Endothelial cell of umbilical vein (primary cell): ENCODE results near the gene SIGLEC6. TPM values are rescaled to one million over a fixed set of nuclear protein-coding genes. Genes with fewer than 3 reads are reported as not detected.
A peak's percentile ranks its signal among the peaks of the same experiment; 100 is the strongest.

Experiments used
- BruUV-seq: library from RNA; stranded (reverse); fragments of 400-500 nt; replicated peaks from 2 replicates; lab custom pipeline; 2021; lab: Mats Ljungman, UMichigan
- CTCF ChIA-PET: fragments of 300-600, 350-600 bp; sonication (Branson Sonifier 250); formaldehyde crosslinking; loops from one replicate; lab custom pipeline; 2021; ENCODE audit warnings: antibody characterized with exemption, inconsistent platforms; lab: Charles Lee
- POLR2A ChIA-PET: fragments of 300-600, 350-600 bp; sonication (Branson Sonifier 250); formaldehyde crosslinking; loops from one replicate; lab custom pipeline; 2021; ENCODE audit warnings: antibody characterized with exemption, inconsistent platforms; lab: Charles Lee
- DNase-seq: peaks from one replicate; pipeline ENCODE4 v3.0.0-alpha.2; 2011; ENCODE audit warnings: low read depth, low spot score
- FAIRE-seq: peaks from 2 replicates; lab custom pipeline; 2011; peaks lifted over from hg19 to GRCh38; lab: Jason Lieb, UNC
- H2AFZ ChIP-seq: 2 replicates; pipeline ENCODE4 v1.6.0; 2012; ENCODE audit warnings: low read depth, low read length, control low read depth, inconsistent platforms
- H3K27ac ChIP-seq: 2 replicates; pipeline ENCODE4 v1.5.1; 2011; ENCODE audit warnings: low read depth, mild to moderate bottlenecking, control low read depth, low read length, moderate library complexity; ENCODE audit not compliant: insufficient read depth
- H3K27me3 ChIP-seq, 2 experiments: 2 replicates each; pipeline versions ENCODE4 v1.6.0 to v1.6.1; 2011; ENCODE audit warnings: low read length in 2 of 2, mixed read lengths in 1 of 2; ENCODE audit not compliant: control insufficient read depth in 2 of 2, insufficient read depth in 2 of 2
- H3K36me3 ChIP-seq, 2 experiments: 2 replicates in 1 of 2; 3 replicates in 1 of 2; pipeline ENCODE4 v1.5.1; 2011; ENCODE audit warnings: low read length in 2 of 2, mild to moderate bottlenecking in 1 of 2, moderate library complexity in 1 of 2; ENCODE audit not compliant: control insufficient read depth in 2 of 2, insufficient read depth in 2 of 2; ENCODE audit errors: extremely low read depth in 1 of 2
- H3K4me1 ChIP-seq: 3 replicates; pipeline ENCODE4 v1.5.1; 2011; ENCODE audit warnings: mild to moderate bottlenecking, low read length; ENCODE audit not compliant: control insufficient read depth, insufficient read depth; ENCODE audit errors: extremely low read depth
- H3K4me2 ChIP-seq: 2 replicates; pipeline ENCODE4 v1.6.1; 2011; ENCODE audit warnings: low read length, control low read depth, mixed read lengths; ENCODE audit not compliant: insufficient read depth
- H3K4me3 ChIP-seq, 3 experiments: fragments of 200-600 bp in 1 of 3; sonication (generic), shearing (Covaris generic) in 1 of 3; replicated peaks in 1 of 3; 2 replicates each; pipeline ENCODE4 v1.5.1; 2011 to 2016; ENCODE audit warnings: control low read depth in 3 of 3, low read length in 3 of 3, mild to moderate bottlenecking in 2 of 3, inconsistent platforms in 1 of 3, low read depth in 1 of 3, moderate library complexity in 1 of 3; ENCODE audit not compliant: insufficient read depth in 1 of 3
- H3K79me2 ChIP-seq: 2 replicates; pipeline ENCODE4 v1.6.0; 2012; ENCODE audit warnings: low read length, inconsistent platforms; ENCODE audit not compliant: control insufficient read depth, insufficient read depth
- H3K9ac ChIP-seq: replicated peaks from 2 replicates; pipeline ENCODE3; 2011; ENCODE audit warnings: low read length, control low read depth; ENCODE audit not compliant: insufficient read depth; ENCODE audit errors: extremely low read depth
- H3K9me1 ChIP-seq: replicated peaks from 3 replicates; pipeline ENCODE4 v1.6.0; 2011; ENCODE audit warnings: mild to moderate bottlenecking, low read length; ENCODE audit not compliant: control insufficient read depth, insufficient read depth; ENCODE audit errors: extremely low read depth
- H3K9me3 ChIP-seq: replicated peaks from 2 replicates; pipeline ENCODE4 v1.5.1; 2012; ENCODE audit warnings: low read length, inconsistent platforms; ENCODE audit not compliant: control insufficient read depth, insufficient read depth
- H4K20me1 ChIP-seq: replicated peaks from 2 replicates; pipeline ENCODE3; 2011; ENCODE audit warnings: mild to moderate bottlenecking, low read length; ENCODE audit not compliant: control insufficient read depth, insufficient read depth; ENCODE audit errors: extremely low read depth
- CTCF ChIP-seq, 2 donors: IDR thresholded peaks; 1 replicate in 1 of 2; 2 replicates in 1 of 2; pipeline ENCODE4 v1.5.1; 2011; ENCODE audit warnings: low read length in 2 of 2, mild to moderate bottlenecking in 2 of 2, moderate library complexity in 2 of 2, control low read depth in 1 of 2, inconsistent platforms in 1 of 2, low read depth in 1 of 2; ENCODE audit not compliant: insufficient read depth in 1 of 2; ENCODE audit errors: extremely low read depth in 1 of 2
- EZH2 ChIP-seq: IDR thresholded peaks from 2 replicates; pipeline ENCODE4 v1.6.1; 2012; ENCODE audit warnings: borderline replicate concordance, low read depth, mild to moderate bottlenecking, moderate library complexity, low read length, inconsistent platforms; ENCODE audit not compliant: severe bottlenecking
- FOS ChIP-seq: IDR thresholded peaks from 2 replicates; pipeline ENCODE4 v1.6.1; 2011; ENCODE audit warnings: mild to moderate bottlenecking, low read length, moderate library complexity, borderline replicate concordance; ENCODE audit not compliant: insufficient read depth
- GATA2 ChIP-seq: IDR thresholded peaks from 2 replicates; pipeline ENCODE4 v1.7.0; 2011; ENCODE audit warnings: low read depth, mild to moderate bottlenecking, moderate library complexity, mixed read lengths, low read length; ENCODE audit not compliant: insufficient read length, insufficient read depth
- JUN ChIP-seq: IDR thresholded peaks from 2 replicates; pipeline ENCODE4 v1.6.1; 2011; ENCODE audit warnings: borderline replicate concordance, low read depth; ENCODE audit not compliant: insufficient read length, insufficient read depth
- MAX ChIP-seq: IDR thresholded peaks from 2 replicates; pipeline ENCODE4 v1.6.1; 2011; ENCODE audit not compliant: insufficient read depth, insufficient read length
- MYC ChIP-seq: IDR thresholded peaks from one replicate; pipeline ENCODE4 v1.6.1; 2011; ENCODE audit warnings: mild to moderate bottlenecking, low read depth, low read length
- POLR2A ChIP-seq: IDR thresholded peaks from 2 replicates; pipeline ENCODE4 v1.6.1; 2012; ENCODE audit warnings: low read depth, mild to moderate bottlenecking, control low read depth, low read length
- POLR2AphosphoS5 ChIP-seq: IDR thresholded peaks from 2 replicates; pipeline ENCODE4 v1.6.1; 2012; ENCODE audit warnings: low read depth, mild to moderate bottlenecking, control low read depth, low read length, moderate library complexity; ENCODE audit not compliant: insufficient read depth
- dilution Hi-C: fragments of 300-500 bp; cut with MboI; formaldehyde crosslinking; loops from one replicate; pipeline ENCODE4 v1.15.0; 2019; ENCODE audit warnings: low sequenced_read_pairs; ENCODE audit not compliant: extremely low pct_ligation_motif_present
- intact Hi-C: fragments of 100-400 bp; cut with micrococcal nuclease; formaldehyde crosslinking; loops from one replicate; pipeline ENCODE4 v1.10.0; 2022
- polyA plus RNA-seq, 4 experiments: library from polyadenylated mRNA; depleted of rRNA in 3 of 4; stranded (reverse) in 3 of 4; unstranded in 1 of 4; fragments of >200 nt; gene quantifications; 2 replicates each; pipeline versions ENCODE4 v1.2.1 to v1.2.3, GENCODE V29; 2011 to 2012; ENCODE audit warnings: missing spikeins in 1 of 4
- total RNA-seq: library from RNA; stranded (reverse); gene quantifications from 2 replicates; pipeline ENCODE4 v1.2.3, GENCODE V29; 2021

The SIGLEC6 gene
- total and polyA plus RNA-seq, 2 donors (not counting 3 experiments of a cell fraction or from before 2014, with no cell fraction given), result not detected

DNA sequence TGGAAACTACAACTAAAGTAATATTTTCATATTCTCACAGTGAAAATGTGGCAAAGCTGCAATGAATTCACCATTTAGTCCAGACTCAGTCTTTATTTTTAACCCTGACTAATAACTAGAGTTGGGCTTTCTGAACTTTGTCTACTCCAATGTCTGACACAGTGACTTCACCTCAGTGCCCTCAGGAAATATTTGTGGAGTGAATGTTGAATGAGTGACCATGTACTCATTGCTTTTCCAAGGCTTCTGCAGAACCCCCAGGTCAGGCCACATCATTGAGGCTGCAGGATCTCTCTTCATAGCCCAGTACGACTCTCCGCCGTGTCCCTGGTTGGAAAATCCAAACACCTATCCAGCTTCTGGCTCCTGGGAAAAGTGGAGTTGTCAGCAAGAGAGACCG, 41.4 kb upstream of the SIGLEC6 start:
- ChIA-PET POLR2A (no interaction called here), CTCF (interaction anchor here (0.7 to 1.9 kb wide), 6 partner anchors 13 to 100 kb away, joined by 3 to 15 read pairs (median 4); no protein-coding TSS in a partner anchor)
- H3K9me1 ChIP-seq, result no peaks in the 10 kb centered on the region
- DNase-seq (peak; percentile 71), FAIRE-seq (peak; percentile 78)
- H3K27ac ChIP-seq, result peak overlapping the region; percentile 95
- H3K4me2 ChIP-seq, result peak overlapping the region; percentile 96
- dilution Hi-C loops (no loop called here), intact Hi-C loops (loop anchor here (1.0 to 10.0 kb wide), 4 partner anchors 27 to 206 kb away; no protein-coding TSS in a partner anchor)
- BruUV-seq, result no TSS peak
- TF ChIP-seq POLR2A (no peak), MYC (no peak), CTCF (IDR thresholded peaks at IDR 0.05; ENCODE audit: extremely low read depth in 1 of 2, insufficient read depth in 1 of 2, low read depth in 1 of 2, low read length in 2 of 2) (no peak), MAX (no peak), POLR2AphosphoS5 (peak; percentile 69), FOS (peak; percentile 98), JUN (peak; percentile 89), GATA2 (peak; percentile 30), EZH2 (no peak)
- H4K20me1 ChIP-seq, result no peaks in the 10 kb centered on the region
- H2AFZ ChIP-seq, result no peak overlapping the region
- peaks cover 45% of the 10 kb centered on the region for H3K79me2 ChIP-seq
- H3K9me3 ChIP-seq, result no peaks in the 10 kb centered on the region
- peaks cover 33% of the 10 kb centered on the region for H3K4me1 ChIP-seq
- peak overlapping the region in 2 of 3 experiments; percentile 53 to 85 for H3K4me3 ChIP-seq
- peaks cover 2 to 15% of the 10 kb centered on the region in 2 experiments for H3K27me3 ChIP-seq
- H3K9ac ChIP-seq, result peak overlapping the region; percentile 81
- peaks cover 0 to 5% of the 10 kb centered on the region in 2 experiments for H3K36me3 ChIP-seq
